PFSK-1 (cell line): ENCODE results near the gene UBTD1.

Source experiments
- POLR2AphosphoS5 ChIP-seq: IDR thresholded peaks from 2 replicates; pipeline ENCODE4 v1.6.1; 2012; ENCODE audit warnings: low read depth, mild to moderate bottlenecking, control low read depth, low read length, moderate library complexity
- REST ChIP-seq, 2 experiments: IDR thresholded peaks; 2 replicates each; pipeline versions ENCODE4 v1.6.1 to v1.8.0; 2011 to 2012; ENCODE audit warnings: low read depth in 2 of 2, low read length in 2 of 2, control low read depth in 1 of 2, inconsistent platforms in 1 of 2, mild to moderate bottlenecking in 1 of 2, moderate library complexity in 1 of 2; ENCODE audit not compliant: insufficient read depth in 1 of 2
- SIN3A ChIP-seq: IDR thresholded peaks from 2 replicates; pipeline ENCODE4 v1.6.1; 2012; ENCODE audit warnings: mild to moderate bottlenecking, low read length, moderate library complexity, borderline replicate concordance; ENCODE audit not compliant: insufficient read depth
- TAF1 ChIP-seq: IDR thresholded peaks from 2 replicates; pipeline ENCODE4 v1.6.1; 2012; ENCODE audit warnings: low read length, control low read depth, borderline replicate concordance; ENCODE audit not compliant: insufficient read depth

GRCh38 chr10:97567891-97568290 lies 69.2 kb downstream of the UBTD1 start:
- TF ChIP-seq SIN3A (no peak), TAF1 (no peak), POLR2AphosphoS5 (no peak), REST (IDR thresholded peaks at IDR 0.05; ENCODE audit: insufficient read depth in 1 of 2, low read depth in 2 of 2, low read length in 2 of 2) (no peak)
